NCI-H774 (cell line): ENCODE data around the gene CASP8.
A peak's percentile ranks its signal among the peaks of the same experiment; 100 is the strongest.
"Not testable (repeated sequence)": the region's sequence is repeated elsewhere in the genome, so short reads cannot be mapped to it uniquely, and the experiment has no call there.

Experiments used
- DNase-seq: peaks from one replicate; lab custom pipeline; 2025; lab: John Stamatoyannopoulos, UW

The CASP8 gene

GRCh38 chr2:201260302-201260800 is at the start of gene CASP8:
TSS of gene CASP8 (plus strand) at chr2:201260536. CDS start at chr2:201266487, 5,951 bp downstream.
- no peak for DNase-seq

- DNase-seq = no peak
Observed at GRCh38 chr2:201215963-201216362, 44.4 kb upstream of the CASP8 start.

DNA sequence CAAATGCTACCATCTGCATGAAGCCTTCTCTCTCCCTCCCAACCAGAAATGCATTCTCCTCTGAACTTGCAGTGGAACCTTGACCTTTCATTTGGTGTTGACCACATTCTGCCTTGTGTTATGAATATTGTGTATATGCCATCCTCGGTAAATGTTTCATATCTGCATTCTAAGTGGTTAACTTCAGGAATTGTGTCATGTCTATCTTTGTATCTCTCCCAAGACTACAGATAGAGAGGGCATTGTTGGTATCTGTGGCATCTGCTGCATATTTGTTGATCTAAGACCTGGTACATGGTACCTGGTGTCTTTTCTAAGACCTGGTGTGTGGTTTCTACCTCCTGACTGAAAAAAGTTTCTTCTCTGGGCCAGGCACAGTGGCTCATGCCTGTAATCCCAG is 43.4 kb upstream of the CASP8 start:
- no peak for DNase-seq

- no peak for DNase-seq
Observed at GRCh38 chr2:201218780-201219179, 41.6 kb upstream of the CASP8 start.

- DNase-seq = no peak
Observed at GRCh38 chr2:201219328-201220096, 40.8 kb upstream of the CASP8 start.

- no peak for DNase-seq
Observed at GRCh38 chr2:201220102-201220570, 40.2 kb upstream of the CASP8 start.

DNA sequence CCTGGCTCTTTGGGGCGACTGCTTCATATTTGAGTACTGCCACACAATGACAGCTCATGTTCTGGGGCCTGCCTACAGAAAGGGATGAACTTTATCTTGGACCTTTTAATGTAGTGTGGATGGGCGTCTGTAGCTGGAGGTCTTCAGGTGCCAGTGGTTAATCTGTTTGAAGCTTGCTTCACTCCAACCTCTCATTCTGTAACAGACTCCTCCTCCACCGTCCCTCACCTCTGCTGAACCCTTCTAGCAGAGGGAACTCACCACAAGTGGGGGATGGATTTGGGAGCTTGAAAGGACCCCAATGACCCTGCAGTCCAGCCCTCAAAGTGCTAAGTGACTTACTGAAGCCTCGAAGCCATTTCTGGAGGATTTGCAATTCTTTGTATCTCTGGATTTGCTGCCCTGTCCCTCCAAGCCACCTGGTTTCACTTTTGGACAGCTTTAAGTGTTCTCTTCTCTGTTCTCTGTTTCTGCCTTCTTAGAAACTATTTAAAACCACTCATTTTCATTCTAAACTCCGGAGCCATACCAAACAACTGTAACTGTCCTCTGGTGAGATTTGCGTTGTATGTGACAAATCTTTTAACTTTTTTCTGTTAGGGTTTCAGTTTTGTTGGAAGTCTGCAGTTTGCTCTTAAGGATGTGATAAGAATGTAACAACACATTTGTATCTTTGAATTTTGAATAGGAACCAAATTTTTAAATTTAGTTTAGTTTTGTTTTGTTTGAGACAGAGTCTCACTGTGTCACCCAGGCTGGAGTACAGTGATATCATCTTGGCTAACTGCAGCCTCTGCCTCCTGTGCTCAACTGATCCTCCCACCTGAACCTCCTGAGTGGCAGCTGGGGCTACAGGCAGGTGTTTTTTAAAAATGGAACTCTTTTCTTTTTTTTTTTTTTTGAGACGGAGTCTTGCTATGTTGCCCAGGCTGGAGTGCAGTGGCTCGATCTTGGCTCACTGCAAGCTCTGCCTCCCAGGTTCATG is 37.0 kb upstream of the CASP8 start:
- DNase-seq = no peak

GRCh38 chr2:201228271-201228911 is 31.9 kb upstream of the CASP8 start:
- no peak for DNase-seq

DNA sequence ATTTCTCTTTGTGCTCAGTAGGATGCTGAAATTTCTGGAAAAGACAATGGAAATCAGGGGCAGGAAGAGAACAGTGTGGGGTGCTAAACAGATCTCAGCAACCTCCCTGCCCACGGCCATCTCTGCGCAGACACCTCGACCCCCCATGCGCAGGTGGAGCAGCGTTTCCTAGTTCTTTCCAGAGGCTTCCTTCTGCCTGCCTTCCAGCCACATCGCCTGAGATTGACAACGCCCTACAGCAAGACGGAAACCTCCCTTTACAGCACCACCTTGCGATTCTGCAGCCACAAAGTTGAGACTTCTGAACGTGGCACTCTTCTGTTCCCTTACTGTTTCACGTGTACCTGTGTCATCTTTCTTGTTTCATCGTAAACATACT is 31.4 kb upstream of the CASP8 start:
- DNase-seq = no peak

DNA sequence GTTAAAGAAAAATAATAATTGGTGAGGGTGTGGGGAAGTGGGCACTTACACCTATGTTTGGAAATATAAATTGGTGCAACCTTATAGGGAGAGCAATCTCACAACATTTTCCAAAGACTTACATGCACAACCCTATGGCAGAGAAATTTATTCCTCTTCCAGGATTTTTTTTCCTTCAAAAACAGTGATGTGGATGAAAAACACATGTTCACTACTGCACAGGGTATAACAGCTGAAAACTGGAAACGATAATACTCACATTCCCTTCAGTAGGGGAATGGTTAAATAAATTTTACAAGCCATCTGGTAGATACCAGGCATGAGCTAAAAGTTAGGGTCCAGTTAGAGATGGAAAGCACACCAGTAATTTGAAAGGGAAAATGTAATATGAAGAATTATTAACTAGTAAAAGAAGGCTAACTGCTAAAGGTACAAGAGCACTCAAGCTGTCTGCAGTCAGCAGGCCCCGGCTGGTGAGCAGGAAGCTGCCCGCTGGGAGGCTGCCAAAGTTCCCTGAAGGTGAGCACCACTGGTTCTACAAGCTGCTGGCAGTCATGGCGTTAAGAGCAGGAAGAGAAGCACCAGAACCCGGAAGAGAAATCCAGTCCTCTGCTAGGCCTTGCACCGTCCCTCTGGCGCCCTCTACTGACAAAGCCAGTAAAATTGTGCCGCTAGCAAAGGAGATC is 28.4 kb upstream of the CASP8 start:
- DNase-seq = peak; percentile 81

GRCh38 chr2:201232467-201232815 is 27.9 kb upstream of the CASP8 start:
- no peak for DNase-seq

DNA sequence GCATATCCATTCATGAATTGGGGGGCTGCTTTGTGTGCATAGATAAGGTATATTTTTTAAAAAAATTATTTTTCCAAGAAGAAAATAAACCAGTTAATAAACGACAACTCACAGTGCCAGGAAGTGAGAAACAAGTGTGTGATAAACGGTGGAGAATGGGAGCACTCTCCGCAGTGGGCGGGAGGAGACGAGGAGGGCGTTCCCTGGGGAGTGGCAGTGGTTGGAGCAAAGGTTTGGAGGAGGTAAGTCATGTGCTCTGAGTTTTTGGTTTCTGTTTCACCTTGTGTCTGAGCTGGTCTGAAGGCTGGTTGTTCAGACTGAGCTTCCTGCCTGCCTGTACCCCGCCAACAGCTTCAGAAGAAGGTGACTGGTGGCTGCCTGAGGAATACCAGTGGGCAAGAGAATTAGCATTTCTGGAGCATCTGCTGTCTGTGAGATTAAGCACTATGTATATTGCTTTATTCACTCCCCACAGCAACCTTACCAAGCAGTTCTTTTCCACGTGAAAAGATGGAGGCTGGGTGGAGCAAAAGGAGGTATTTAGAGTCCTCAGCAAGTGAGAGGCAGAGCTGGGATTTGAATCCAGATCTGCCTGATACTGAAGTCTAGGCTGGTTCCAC is 27.0 kb upstream of the CASP8 start:
- peak; percentile 85 for DNase-seq

DNA sequence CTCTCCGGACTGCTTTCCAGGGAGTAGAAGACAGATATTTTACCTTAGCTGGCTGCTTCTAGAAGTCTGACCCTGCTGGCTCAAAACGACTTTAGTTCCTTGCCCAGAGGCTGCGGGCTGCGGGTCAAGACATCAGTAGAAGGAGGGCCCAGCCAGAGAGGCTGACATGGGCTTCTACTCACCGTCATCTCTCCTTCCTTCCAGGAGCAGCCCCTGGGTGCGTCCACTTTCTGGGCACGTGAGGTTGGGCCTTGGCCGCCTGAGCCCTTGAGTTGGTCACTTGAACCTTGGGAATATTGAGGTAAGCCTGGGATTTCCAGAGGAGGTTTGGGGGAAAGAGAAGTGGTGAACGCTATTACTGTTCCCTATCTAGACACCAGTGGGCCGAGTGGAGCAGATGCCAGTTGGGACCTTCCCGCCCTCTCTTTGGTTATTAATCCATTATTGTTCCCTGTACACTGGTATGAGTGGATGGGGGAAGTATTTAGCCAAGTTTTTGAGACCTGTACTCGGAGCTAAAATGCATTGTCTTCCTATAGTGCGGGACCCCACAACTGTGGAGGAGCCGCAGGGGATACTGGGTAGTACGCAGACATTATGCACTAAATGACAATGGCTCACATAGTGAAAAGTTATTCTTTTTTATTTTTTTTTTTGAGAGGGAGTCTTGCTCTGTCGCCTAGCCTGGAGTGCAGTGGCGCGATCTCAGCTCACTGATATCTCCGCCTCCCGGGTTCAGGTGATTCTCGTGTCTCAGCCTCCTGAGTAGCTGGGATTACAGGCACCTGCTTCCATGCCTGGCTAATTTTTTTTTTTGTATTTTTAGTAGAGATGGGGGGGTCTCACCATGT is 26.3 kb upstream of the CASP8 start:
- no peak for DNase-seq

GRCh38 chr2:201234663-201235135 is 25.6 kb upstream of the CASP8 start:
- no peak for DNase-seq

GRCh38 chr2:201235860-201236811 is 24.2 kb upstream of the CASP8 start:
- peak; percentile 14 for DNase-seq

DNA sequence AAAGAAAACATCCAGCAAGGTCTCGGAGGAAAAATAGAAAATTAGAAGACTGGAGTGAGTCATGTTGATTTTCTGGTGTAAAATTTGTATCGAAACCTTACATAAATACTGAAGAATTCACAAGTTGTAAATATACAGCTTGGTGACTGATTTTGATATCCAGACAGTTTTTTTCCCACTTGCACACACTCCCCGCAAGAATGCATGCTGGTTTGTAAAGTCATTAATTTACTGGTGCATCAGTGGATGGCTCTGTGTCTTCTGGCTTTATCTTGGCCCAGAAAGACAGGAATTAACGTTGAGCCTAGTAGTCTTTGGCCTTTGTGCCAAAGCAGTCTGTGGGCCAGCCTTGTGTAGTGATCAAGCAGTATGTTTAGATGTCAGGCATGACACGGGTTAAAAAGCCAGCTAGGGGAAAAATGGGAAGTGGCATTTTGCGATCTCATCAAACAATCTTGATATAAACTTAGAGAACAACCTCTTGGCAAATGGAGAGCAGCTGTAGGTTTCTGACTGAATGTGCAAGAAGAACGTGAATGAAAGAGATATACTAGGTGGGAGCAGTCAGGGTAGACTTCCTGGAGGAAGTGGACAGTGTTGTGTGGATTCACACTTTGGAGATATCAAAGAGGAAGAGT is 22.7 kb upstream of the CASP8 start:
- DNase-seq = no peak

GRCh38 chr2:201239167-201239935 is 21.0 kb upstream of the CASP8 start:
- not testable (repeated sequence) for DNase-seq
